ENCODE data around the gene SCT. TPM values are rescaled to one million over a fixed set of nuclear protein-coding genes. Genes with fewer than 3 reads are reported as not detected.

The SCT gene
- total RNA-seq, 6 donors from 2014 or later = 0.72 TPM; not detected in 5

DNA sequence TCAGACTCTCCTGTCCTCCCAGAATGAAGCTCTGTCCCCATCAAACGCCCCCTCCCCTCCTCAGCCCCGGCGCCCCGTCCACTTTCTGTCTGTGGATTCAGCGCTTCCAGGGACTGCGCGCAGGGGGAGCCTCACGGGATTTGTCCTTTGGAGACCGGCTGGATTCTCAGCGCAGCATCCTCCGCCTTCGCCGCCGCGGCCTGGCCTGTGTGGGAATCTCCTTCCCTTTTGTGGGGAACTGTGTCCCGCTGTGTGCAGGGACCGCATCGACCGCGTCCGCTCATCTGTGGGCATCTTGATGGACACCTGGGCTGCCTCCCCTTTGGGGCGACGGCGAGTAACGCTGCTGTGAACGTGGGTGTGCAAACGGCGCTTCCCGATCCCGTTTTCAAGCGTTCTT is 1.1 kb upstream of the SCT start:
- H3K27ac ChIP-seq = no peak overlapping the region
- H3K4me1 ChIP-seq = peaks cover 0 to 12% (median 1%) of the 10 kb centered on the region in 4 donors

DNA sequence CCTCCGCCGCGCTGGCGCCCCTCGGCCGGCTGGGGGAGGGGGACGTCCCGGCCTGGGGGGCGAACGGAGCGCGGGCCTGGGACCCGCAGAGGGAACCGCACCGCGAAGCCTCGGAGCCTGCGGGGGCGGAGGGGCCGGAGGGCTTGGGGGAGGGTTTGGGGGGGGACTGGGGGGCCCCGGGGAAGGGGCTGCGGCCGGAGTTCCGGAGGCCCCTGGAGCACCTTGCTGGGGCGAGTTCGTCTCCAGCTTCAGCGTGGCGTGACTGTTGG is 261 bp upstream of the SCT start:
- ATAC-seq (ENCODE audit: low FRiP score in 2 of 2) (no peak), DNase-seq (peak in 1 of 2 donors; percentile 56)
- H3K36me3 ChIP-seq = peaks cover 0 to 4% (median 0%) of the 10 kb centered on the region in 4 donors
- WGBS, 2 donors = 63% methylated on average over 15 of the region's 28 CpGs; no CpG with 5 or more reads in 1 of the 2 donors
- H3K27me3 ChIP-seq = peaks cover 0 to 15% (median 11%) of the 10 kb centered on the region in 4 donors
- no peak overlapping the region for H3K27ac ChIP-seq
- H3K9me3 ChIP-seq = no peaks in the 10 kb centered on the region
- no peak for TF ChIP-seq EP300 (IDR thresholded peaks at IDR 0.05)
- TF ChIP-seq POLR2A (IDR thresholded peaks at IDR 0.05) = no peak
- TF ChIP-seq, protein P1, sequence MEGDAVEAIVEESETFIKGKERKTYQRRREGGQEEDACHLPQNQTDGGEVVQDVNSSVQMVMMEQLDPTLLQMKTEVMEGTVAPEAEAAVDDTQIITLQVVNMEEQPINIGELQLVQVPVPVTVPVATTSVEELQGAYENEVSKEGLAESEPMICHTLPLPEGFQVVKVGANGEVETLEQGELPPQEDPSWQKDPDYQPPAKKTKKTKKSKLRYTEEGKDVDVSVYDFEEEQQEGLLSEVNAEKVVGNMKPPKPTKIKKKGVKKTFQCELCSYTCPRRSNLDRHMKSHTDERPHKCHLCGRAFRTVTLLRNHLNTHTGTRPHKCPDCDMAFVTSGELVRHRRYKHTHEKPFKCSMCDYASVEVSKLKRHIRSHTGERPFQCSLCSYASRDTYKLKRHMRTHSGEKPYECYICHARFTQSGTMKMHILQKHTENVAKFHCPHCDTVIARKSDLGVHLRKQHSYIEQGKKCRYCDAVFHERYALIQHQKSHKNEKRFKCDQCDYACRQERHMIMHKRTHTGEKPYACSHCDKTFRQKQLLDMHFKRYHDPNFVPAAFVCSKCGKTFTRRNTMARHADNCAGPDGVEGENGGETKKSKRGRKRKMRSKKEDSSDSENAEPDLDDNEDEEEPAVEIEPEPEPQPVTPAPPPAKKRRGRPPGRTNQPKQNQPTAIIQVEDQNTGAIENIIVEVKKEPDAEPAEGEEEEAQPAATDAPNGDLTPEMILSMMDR (IDR thresholded peaks at IDR 0.05) = no peak
- no peak for TF ChIP-seq POLR2AphosphoS5 (IDR thresholded peaks at IDR 0.05)
- H3K4me1 ChIP-seq = peaks cover 0 to 12% (median 1%) of the 10 kb centered on the region in 4 donors
- H3K4me3 ChIP-seq = peak overlapping the region in 1 of 4 donors; percentile 17

More for the DNA sequence above, 1.1 kb upstream of the SCT start:
- Histone ChIP-seq H3K4me3 (no peak overlapping the region), H3K36me3 (no peaks in the 10 kb centered on the region), H3K9me3 (no peaks in the 10 kb centered on the region), H3K27me3 (peaks cover 0 to 15% (median 11%) of the 10 kb centered on the region in 4 donors)
- 95% methylated on average over 31 of the region's 31 CpGs for WGBS, 2 donors
- DNase-seq (peak in 1 of 2 donors; percentile 85), ATAC-seq (ENCODE audit: low FRiP score in 2 of 2) (no peak)
- no peak for TF ChIP-seq POLR2A (IDR thresholded peaks at IDR 0.05)
- TF ChIP-seq POLR2AphosphoS5 (IDR thresholded peaks at IDR 0.05) = no peak
- TF ChIP-seq, protein P1 (IDR thresholded peaks at IDR 0.05) = no peak
- TF ChIP-seq EP300 (IDR thresholded peaks at IDR 0.05) = no peak

DNA sequence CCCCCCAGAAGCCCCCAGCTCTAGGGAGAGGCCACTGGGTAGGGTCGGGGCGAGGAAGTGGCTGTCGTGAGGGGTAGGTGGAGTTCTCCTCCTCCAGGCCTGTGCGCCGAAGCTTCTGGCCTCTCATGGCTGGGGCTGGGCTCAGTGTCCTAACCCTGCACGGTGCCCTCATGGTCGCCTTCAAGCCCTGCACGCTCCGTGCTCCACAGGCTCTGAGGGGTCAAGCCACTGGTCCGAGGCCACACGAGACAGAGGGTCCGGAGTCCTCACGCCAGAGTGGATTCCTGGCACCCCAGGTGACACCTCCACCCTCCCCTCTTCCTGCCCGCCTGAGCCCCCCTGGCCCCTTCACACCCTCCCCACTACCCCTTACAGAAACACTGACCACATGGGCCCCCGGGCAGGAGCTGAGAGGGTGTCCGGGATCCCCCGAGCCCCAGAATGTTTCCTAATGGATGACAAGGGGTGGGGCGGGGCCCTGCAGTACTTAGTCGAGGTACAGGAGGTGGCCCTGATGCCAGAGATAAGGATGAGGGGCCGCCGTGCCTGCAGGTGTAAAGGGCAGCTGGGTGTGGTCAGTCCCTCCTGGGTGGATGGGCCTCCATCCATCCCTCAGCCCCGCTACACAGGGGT is 1.2 kb downstream of the SCT start:
- H3K36me3 ChIP-seq = peaks cover 0 to 5% (median 0%) of the 10 kb centered on the region in 4 donors
- TF ChIP-seq EP300 (IDR thresholded peaks at IDR 0.05) (no peak), POLR2A (IDR thresholded peaks at IDR 0.05) (no peak), POLR2AphosphoS5 (IDR thresholded peaks at IDR 0.05) (no peak)
- TF ChIP-seq, protein P1 (IDR thresholded peaks at IDR 0.05) = no peak
- H3K4me1 ChIP-seq = peaks cover 0 to 12% (median 2%) of the 10 kb centered on the region in 4 donors
- 81 to 87% methylated on average over 9 to 22 of the region's 22 CpGs for WGBS, 2 donors
- ATAC-seq (ENCODE audit: low FRiP score in 2 of 2) (peak; percentile 6), DNase-seq (no peak)
- no peak overlapping the region for H3K27ac ChIP-seq
- H3K4me3 ChIP-seq = no peak overlapping the region
- H3K27me3 ChIP-seq = peaks cover 0 to 15% (median 11%) of the 10 kb centered on the region in 4 donors
- no peaks in the 10 kb centered on the region for H3K9me3 ChIP-seq

DNA sequence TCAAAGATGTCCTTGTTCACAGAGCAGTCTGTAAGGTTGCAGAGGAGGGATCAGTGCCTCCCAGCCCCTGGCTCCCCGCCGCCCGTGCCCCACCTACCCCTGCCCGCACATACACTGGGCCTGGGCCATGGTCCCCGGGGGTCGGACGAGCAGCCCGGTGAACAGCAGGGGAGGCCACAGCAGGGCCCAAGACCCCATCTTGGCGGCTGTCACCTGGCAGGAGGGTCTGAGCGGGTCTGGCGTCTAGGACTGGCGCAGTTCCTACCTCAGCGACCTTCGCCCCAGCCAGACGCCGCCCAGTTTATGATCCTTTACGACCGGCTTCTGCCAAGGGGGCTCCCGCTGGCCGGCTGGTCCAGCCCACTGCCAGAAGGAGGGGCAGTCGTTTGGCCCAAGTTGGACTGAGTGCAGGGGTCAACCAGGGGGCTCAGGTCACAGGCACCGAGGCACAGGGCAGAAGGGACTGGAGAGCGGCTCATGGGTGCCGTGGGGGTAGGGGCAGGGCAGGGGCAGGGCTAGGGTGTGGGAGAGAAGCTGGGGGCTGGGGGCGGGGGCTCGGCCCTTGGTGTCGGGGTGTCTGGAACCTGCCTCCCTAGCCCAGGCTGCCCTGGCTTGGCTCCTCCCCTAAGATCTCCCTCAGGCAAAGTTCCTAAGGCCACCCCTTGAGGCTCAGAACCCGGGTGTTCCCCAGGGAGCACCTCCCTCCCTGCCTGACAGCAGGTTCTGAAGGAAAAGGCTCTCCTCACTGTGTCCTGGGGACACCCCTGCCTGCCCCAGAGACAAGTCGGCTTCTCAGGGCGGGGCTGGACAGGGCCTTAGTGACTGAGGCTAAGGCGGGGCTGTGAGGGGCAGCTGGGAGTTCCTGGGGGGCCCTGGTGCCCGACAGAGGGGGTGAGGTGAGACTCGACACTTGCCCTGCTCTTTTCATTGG is 2.0 kb downstream of the SCT start, which contains the start of gene CDHR5:
Gene CDHR5, minus strand, starts transcription at position 251 of the 931 bp plus-strand sequence. Its CDS starts 53 bp downstream, at position 198.
- WGBS, 2 donors = 79 to 80% methylated on average over 13 to 26 of the region's 33 CpGs
- DNase-seq = peak in 1 of 2 donors; percentile 81
- Histone ChIP-seq H3K4me1 (peaks cover 0 to 12% (median 4%) of the 10 kb centered on the region in 4 donors), H3K36me3 (peaks cover 0 to 5% (median 0%) of the 10 kb centered on the region in 4 donors), H3K9me3 (no peaks in the 10 kb centered on the region), H3K27me3 (peaks cover 0 to 15% (median 11%) of the 10 kb centered on the region in 4 donors), H3K4me3 (peak within 1 kb of the TSS in 1 of 4 donors; percentile 13), H3K27ac (no peak within 1 kb of the TSS)
- peak in 1 of 2 donors; percentile 23 for ATAC-seq (ENCODE audit: low FRiP score in 2 of 2)
- TF ChIP-seq POLR2AphosphoS5 (IDR thresholded peaks at IDR 0.05) (no peak), EP300 (IDR thresholded peaks at IDR 0.05) (no peak), POLR2A (IDR thresholded peaks at IDR 0.05) (no peak)
- TF ChIP-seq, protein P1 (IDR thresholded peaks at IDR 0.05) = no peak

All from upper lobe of left lung (tissue), 6 donors.